Kasumi-1 (cell line): ENCODE results near the gene RAC3.

ENCODE experiments used
- DNase-seq, 2 experiments: peaks; one replicate each; lab custom pipeline; 2025; lab: John Stamatoyannopoulos, UW

RAC3 gene

GRCh38 chr17:82076785-82077591 lies 45.5 kb downstream of the RAC3 start:
- no peak for DNase-seq

- DNase-seq, result no peak
Measured at GRCh38 chr17:82077617-82078358, 46.3 kb downstream of the RAC3 start.

- no peak for DNase-seq
Measured at GRCh38 chr17:82078433-82078832, 47.0 kb downstream of the RAC3 start.

GRCh38 chr17:82079001-82079677 lies 47.7 kb downstream of the RAC3 start:
- no peak for DNase-seq

- DNase-seq, result no peak
Measured at GRCh38 chr17:82080048-82080788, 48.7 kb downstream of the RAC3 start.

- no peak for DNase-seq
Measured at GRCh38 chr17:82080789-82081464, 49.4 kb downstream of the RAC3 start.

- no peak for DNase-seq
Measured at GRCh38 chr17:82081546-82081945, 50.1 kb downstream of the RAC3 start.

GRCh38 chr17:82081966-82082365 lies 50.5 kb downstream of the RAC3 start:
- no peak for DNase-seq

- DNase-seq, result no peak
Measured at GRCh38 chr17:82082456-82082855, 51.0 kb downstream of the RAC3 start.

- no peak for DNase-seq
Measured at GRCh38 chr17:82083009-82083408, 51.5 kb downstream of the RAC3 start.
